ENCODE measurements around the gene SPRY2.

Gene SPRY2

DNA sequence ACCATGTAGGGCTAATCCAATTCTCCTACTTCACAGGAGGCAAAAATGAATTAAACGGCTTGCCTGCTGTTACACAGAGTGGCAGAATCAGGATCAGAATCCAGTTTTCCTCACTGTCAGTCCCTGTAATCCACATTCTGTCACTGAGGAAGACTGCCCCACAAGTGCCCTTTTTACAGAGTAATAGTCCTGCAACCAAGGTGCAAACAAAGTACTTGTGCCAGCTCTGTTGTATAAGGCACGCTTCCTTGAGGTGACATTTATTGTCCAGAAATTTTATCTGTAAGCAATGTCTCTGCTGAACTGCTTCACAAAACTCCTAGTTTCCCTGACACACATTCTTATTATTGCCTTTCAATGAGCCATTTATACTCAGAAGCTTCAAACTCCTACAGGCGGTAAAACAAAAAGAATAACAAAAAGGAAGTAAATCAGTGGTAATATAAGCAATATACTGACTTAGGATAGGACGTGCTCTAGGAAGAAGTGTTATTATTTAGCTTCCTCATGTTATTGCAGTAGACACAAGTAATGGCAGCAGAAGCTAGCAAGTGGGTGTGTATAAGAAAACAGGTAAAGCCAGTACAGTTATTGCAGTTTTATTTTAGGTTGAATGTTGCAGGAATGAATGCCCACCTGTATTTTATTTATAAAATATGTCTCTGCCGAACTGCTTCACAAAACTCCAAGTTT lies 28.8 kb downstream of the SPRY2 start:
- no peak for DNase-seq

DNA sequence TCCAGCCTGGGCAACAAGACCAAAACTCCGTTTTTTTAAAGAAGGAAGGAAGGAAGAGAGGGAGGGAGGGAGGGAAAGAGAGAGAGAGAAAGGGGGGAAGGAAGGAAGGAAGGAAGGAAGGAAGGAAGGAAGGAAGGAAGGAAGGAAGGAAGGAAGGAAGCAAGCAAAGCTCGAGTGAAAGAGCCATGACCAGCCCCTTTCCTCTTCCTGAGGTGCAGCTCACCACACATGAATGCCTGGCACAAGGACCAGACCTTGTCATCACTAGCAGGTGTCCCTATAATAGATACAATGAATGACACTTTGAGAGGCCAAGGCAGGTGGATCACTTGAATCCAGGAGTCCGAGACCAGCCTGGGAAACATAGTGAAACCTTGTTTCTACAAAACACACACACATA lies 31.0 kb downstream of the SPRY2 start:
- no peak for DNase-seq

DNA sequence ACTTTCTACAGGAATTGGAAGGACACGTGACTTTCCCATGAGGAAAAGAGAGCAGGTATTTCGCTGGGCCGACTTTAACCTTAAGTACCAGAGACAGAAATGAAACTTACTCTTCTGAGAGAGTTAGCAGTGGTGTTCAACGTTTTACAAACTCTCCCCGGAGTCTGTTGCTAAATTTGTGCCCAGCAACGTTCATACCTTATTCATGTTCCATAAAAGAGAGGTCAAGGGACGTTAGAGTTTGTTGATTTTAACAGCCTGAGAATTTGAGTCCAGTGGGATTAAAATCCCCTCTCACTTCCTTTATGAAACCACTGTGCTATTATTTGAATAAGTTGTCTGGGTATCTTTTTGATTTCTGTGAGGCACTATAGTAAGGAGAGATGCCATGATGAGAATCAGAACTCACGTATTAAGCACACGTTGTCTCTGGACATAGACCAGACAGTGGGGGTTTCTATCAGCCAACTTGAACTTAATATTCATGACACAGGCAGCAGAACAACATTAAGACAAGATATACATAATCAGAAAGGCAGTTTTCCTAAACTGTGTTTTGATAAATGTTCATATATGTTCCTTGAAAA lies 33.4 kb downstream of the SPRY2 start:
- DNase-seq: no peak

DNA sequence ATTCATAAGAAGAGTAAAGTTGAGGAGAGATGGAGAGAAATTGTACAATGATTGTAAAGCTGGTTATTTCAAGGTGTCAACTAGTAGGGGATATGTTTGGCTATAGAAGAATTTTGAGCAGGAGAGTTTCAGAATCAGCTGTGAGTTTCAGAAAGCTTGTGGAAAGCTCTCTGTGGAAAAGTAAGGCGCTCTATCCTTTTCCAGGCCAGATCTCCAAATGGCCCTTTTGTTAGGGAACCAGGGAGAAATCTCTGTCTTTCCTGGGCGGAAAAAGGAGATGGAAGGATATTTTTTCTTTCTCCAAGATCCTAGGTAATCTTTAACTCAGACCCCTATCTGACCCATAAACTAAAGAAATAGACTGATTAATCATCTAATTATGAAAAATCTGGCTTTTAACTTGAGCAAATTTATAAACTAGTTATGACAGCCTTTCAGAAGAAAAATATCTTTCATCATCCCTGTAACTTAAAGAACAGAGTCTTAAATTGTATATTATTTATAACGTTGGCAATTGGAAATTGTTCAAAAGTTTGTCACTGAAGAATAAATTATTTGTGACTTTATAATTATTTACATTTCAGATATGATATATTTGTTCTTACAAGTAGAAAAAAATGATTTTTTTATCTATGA lies 34.5 kb downstream of the SPRY2 start:
- DNase-seq: no peak

DNA sequence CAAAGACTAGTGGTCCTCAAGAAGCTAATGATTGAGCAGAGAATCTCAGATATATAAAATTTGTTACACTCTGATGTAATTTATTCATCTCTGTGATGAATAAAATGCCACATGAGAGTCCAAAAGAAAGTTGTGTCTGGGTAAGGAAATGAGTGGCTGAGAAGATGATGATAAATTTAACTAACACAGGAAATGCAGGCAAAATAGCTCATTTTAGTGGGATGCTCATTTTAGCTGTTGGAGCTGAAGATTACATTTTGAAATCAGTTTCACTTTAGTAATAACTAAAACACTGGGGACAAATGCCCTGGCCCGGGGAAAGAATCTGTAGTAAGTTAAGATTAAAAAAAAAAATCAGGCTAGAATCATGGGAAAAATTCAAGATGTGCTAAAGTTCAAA lies 35.2 kb downstream of the SPRY2 start:
- DNase-seq: no peak

DNA sequence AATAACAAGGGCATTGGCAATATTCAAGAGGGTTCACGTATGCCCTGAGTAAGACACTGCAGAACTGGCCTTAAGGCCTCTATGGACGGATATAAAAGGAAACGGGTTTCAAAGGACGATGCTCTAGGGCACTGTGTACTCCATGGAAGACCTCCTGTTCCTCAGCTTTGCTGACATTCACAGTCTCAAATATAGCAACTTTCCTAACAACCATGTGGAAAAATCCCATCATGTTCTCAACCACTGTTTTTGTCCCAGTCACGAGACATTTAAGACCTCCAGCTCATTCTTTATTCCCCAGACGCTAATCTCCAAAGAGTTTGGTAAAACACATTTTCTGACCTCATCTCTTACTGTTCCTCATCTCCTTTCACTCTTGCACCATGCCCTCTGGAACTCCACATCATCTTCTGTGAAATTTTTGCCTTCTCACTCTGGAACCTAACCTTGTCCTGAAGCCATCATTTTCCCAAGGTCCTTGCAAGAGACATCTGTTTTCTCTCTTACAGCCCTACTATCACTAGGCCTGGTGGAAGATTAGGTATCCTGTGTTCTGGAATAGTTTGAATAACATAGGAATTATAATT lies 37.6 kb downstream of the SPRY2 start:
- no peak for DNase-seq

DNA sequence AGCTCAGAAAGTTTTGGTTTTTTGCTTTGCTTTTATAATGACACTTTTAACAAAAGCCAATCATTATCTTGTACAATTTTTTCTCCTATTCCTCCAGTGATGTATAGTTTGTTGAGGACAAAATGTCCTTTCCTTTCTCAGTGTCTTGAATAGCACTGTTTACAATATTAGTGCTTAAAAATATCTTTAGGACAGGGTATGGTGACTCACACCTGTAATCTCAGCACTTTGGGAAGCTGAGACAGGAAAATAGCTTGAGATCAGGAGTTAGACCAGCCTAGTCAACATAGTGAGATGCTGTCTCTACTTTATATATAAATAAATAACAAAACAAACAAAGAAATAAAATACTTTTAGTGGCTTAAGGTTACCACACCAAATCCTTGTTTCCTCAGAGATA lies 41.9 kb downstream of the SPRY2 start:
- DNase-seq: no peak

DNA sequence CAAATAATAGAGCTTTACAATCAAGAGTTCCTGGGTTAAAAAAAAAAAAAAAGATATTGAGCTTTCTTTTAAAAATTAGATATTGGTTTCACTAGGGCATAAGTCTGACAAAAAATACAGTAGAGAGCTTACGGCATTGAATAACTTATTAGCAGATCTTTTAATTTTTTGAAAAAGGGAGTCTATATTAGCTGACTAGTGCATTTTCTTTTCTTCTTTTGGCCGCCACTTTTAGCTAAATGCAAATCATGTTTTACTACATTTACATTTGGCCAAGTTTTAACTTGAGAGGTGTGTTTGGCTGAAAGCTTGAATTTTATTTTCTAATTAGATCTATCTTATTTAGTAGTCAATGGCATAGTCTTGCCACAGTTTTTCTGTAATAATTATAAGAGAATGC lies 43.4 kb downstream of the SPRY2 start:
- no peak for DNase-seq

DNA sequence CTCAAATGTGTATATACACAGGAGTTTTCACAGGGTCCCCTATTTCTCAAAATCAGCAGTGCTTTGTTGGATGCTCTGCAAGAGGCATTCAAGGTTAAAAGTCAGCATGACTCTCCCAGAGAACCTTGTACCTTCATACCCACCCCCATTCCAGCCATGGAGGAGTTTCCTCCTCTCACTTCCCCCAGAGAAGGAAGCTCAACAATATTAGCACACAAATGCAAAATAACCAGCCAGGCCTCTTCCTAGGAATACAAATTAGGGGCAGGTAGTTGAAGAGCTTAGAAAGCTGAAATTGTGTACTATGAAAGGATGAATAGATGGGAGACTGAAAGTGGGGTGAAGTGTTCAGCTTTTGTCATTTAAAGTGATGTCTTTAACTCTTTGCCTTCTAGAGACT lies 43.8 kb downstream of the SPRY2 start:
- DNase-seq: no peak

DNA sequence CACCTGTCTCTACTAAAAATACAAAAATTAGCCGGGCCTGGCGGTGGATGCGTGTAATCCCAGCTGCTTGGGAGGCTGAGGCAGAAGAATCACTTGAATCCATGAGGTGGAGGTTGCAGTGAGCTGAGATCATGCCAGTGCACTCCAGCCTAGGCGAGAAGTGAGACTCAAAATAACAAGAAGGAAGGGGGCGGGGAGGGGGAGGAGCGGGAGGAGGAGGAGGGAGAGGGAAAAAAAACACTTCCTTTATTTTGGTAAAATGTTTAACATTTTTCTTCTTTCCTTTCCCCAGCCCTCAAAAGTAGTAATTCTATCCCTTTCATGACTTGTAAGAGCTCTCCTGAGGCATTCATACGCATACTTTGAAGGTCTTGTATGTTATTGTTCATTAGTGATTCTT lies 44.3 kb downstream of the SPRY2 start:
- no peak for DNase-seq

DNA sequence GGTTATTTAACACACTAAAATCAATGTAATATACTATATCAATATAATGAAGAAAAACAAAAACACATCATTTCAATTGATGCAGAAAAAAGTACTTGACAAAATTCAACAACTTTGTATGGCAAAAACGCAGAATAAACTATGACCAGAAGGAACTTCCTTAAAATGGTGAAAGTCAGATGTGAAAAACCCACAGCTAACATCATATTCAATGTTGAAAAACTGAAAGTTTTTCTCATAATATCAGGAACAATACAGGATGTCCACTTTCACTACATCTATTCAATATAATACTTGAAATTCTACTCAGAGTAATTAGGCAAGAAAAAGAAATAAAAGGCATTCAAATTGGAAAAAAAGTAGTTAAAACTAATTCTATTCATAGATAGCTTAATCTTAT lies 50.3 kb downstream of the SPRY2 start:
- no peak for DNase-seq

Measured in retina (tissue), 1 donor.